ENCODE measurements around the gene TEX2. TPM values are rescaled to one million over a fixed set of nuclear protein-coding genes. Genes with fewer than 3 reads are reported as not detected.

Gene TEX2
- total RNA-seq, 1 experiment from 2014 or later: 27.9 TPM

- Histone ChIP-seq H3K4me2 (peak overlapping the region; percentile 96), H4K20me1 (ENCODE audit: insufficient read depth) (no peaks in the 10 kb centered on the region), H2AFZ (no peak overlapping the region), H3K4me3 (peak overlapping the region; percentile 93; the same call in 1 of the 2 replicates), H3K79me2 (ENCODE audit: low read depth) (peaks cover 22% of the 10 kb centered on the region), H3K4me1 (replicated peaks; ENCODE audit: insufficient read depth) (peaks cover 31% of the 10 kb centered on the region), H3K9me3 (ENCODE audit: insufficient read depth, low read depth) (no peaks in the 10 kb centered on the region), H3K27me3 (ENCODE audit: insufficient read depth, low read depth) (no peaks in the 10 kb centered on the region), H3K27ac (peak overlapping the region; percentile 90; the same call in 1 of the 2 replicates), H3F3A (ENCODE audit: insufficient read depth, low read depth) (peaks cover 67% of the 10 kb centered on the region), H3K9me2 (ENCODE audit: insufficient read depth) (no peaks in the 10 kb centered on the region), H3K36me3 (ENCODE audit: low read depth) (peaks cover 16% of the 10 kb centered on the region)
- TF ChIP-seq EZH2 (IDR thresholded peaks at IDR 0.05; ENCODE audit: low read depth): no peak
- CTCF ChIA-PET: interaction anchor here (0.7 to 1.6 kb wide), 3 partner anchors 15 to 143 kb away, joined by 3 to 4 read pairs (median 3); no protein-coding TSS in a partner anchor
- POLR2A ChIA-PET (ENCODE audit: unreplicated experiment): interaction anchor here (0.5 to 0.7 kb wide), 3 partner anchors 101 to 318 kb away, joined by 3 to 4 read pairs (median 3); no protein-coding TSS in a partner anchor
- DNase-seq: no peak
- intact Hi-C loops (cut with micrococcal nuclease; ENCODE audit: unreplicated experiment): loop anchor here (1.0 to 10.0 kb wide), 4 partner anchors 54 to 339 kb away; no protein-coding TSS in a partner anchor
- BruUV-seq (replicated peaks): no TSS peak
These were observed 114.9 kb downstream of the TEX2 start for GRCh38 chr17:64148017-64148631.

- no peak for TF ChIP-seq CTCF (conservative IDR thresholded peaks at IDR 0.05)
- TF ChIP-seq EZH2 (IDR thresholded peaks at IDR 0.05; ENCODE audit: low read depth): no peak
- no TSS peak for BruUV-seq (replicated peaks)
- H4K20me1 ChIP-seq (ENCODE audit: insufficient read depth): no peaks in the 10 kb centered on the region
- H3K36me3 ChIP-seq (ENCODE audit: low read depth): peaks cover 16% of the 10 kb centered on the region
- H3K27ac ChIP-seq: peak overlapping the region; percentile 90
- POLR2A ChIA-PET (ENCODE audit: unreplicated experiment): interaction anchor here (0.5 to 0.7 kb wide), 4 partner anchors 12 to 319 kb away, joined by 3 to 4 read pairs (median 4); no protein-coding TSS in a partner anchor
- CTCF ChIA-PET: interaction anchor here (1.5 kb wide), 1 partner anchor 144 kb away, joined by 3 read pairs; no protein-coding TSS in a partner anchor
- no peaks in the 10 kb centered on the region for H3K9me2 ChIP-seq (ENCODE audit: insufficient read depth)
- intact Hi-C loops (cut with micrococcal nuclease; ENCODE audit: unreplicated experiment): loop anchor here (1.0 to 10.0 kb wide), 4 partner anchors 55 to 340 kb away; no protein-coding TSS in a partner anchor
- peak overlapping the region; percentile 96 for H3K4me2 ChIP-seq
- DNase-seq: peak in 1 of 2 experiments; percentile 57
- H3K79me2 ChIP-seq (ENCODE audit: low read depth): peaks cover 22% of the 10 kb centered on the region
- H3K4me3 ChIP-seq: peak overlapping the region; percentile 93
- no peaks in the 10 kb centered on the region for H3K27me3 ChIP-seq (ENCODE audit: insufficient read depth, low read depth)
- H3K9me3 ChIP-seq (ENCODE audit: insufficient read depth, low read depth): no peaks in the 10 kb centered on the region
- H2AFZ ChIP-seq: no peak overlapping the region
- peaks cover 67% of the 10 kb centered on the region for H3F3A ChIP-seq (ENCODE audit: insufficient read depth, low read depth)
- peaks cover 31% of the 10 kb centered on the region for H3K4me1 ChIP-seq (replicated peaks; ENCODE audit: insufficient read depth)
These were observed 115.7 kb downstream of the TEX2 start for GRCh38 chr17:64147110-64148016.

DNA sequence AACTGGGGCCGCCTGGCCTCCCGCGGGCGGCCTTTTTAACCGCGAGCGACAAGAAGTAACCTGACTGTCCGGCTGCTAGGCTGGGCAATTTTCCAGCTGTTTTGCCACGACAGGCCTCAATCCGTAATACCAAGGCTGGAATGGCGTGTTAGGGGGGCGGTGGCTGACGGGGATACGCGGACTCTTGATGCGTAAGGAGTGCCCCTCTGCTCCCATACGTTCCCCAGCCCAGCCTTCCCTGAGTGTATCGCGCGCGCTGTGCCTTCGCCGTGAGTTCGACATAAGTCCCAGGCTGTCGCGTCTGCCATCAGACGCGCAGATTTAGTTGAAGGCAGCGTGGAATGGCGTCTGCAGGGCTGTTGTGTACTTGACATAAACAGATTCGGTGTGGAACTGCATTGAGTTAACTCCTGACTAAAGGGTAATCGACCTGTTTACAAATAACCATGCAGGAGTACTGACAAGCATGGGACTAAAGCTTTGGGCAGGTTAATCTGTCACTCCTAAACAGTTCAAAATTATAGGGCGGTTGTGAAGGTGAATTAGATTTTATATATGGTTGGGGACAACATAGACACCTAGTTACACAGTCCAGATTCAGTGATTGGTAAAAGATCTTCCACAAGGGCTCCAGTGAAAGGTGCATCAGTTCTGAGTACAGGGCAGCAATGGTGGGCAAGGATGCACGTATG is 116.5 kb downstream of the TEX2 start:
- Histone ChIP-seq H3K79me2 (ENCODE audit: low read depth) (peaks cover 22% of the 10 kb centered on the region), H3K27ac (peak overlapping the region; percentile 90), H3K4me2 (peak overlapping the region; percentile 96), H3K27me3 (ENCODE audit: insufficient read depth, low read depth) (no peaks in the 10 kb centered on the region), H2AFZ (no peak overlapping the region), H3F3A (ENCODE audit: insufficient read depth, low read depth) (peaks cover 63% of the 10 kb centered on the region), H3K9me2 (ENCODE audit: insufficient read depth) (no peaks in the 10 kb centered on the region), H4K20me1 (ENCODE audit: insufficient read depth) (no peaks in the 10 kb centered on the region), H3K4me3 (peak overlapping the region; percentile 93), H3K36me3 (ENCODE audit: low read depth) (peaks cover 16% of the 10 kb centered on the region), H3K4me1 (replicated peaks; ENCODE audit: insufficient read depth) (peaks cover 31% of the 10 kb centered on the region), H3K9me3 (ENCODE audit: insufficient read depth, low read depth) (no peaks in the 10 kb centered on the region)
- BruUV-seq (replicated peaks): TSS peak; percentile 74
- intact Hi-C loops (cut with micrococcal nuclease; ENCODE audit: unreplicated experiment): loop anchor here (5.0 to 10.0 kb wide), 3 partner anchors 56 to 341 kb away; no protein-coding TSS in a partner anchor
- DNase-seq: peak; percentile 47 to 52
- CTCF ChIA-PET: interaction anchor here (1.2 to 1.3 kb wide), 2 partner anchors 13 to 135 kb away, joined by 3 to 6 read pairs; no protein-coding TSS in a partner anchor
- no peak for TF ChIP-seq CTCF (conservative IDR thresholded peaks at IDR 0.05)
- TF ChIP-seq EZH2 (IDR thresholded peaks at IDR 0.05; ENCODE audit: low read depth): no peak
- POLR2A ChIA-PET (ENCODE audit: unreplicated experiment): interaction anchor here (0.5 to 1.1 kb wide), 5 partner anchors 56 to 432 kb away, joined by 3 to 18 read pairs (median 8); no protein-coding TSS in a partner anchor

Data from PC-9 (cell line).